ENCODE results near the gene KRTAP19-3.

DNA sequence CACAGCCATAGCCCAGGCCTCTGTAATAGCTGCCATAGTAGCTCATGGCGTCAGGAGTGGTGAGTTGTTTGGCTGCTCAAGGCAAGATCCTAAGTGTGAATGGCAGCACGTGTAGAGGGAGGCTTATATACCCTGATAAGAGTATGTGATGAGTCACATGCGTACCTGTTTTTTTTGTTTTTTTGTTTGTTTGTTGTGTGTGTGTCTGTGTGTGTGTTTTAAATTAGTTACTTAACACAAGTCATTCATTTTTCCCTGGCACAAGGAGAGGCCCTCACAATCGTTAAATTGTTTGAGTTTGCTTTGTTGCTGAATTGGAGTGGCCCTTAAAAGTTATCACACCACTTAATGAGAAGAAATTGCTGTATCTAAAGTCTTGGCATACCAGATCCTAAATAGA lies 5.3 kb upstream of the KRTAP19-3 start, which contains the start of gene KRTAP19-4:
- no peak for TF ChIP-seq EZH2phosphoT487 (IDR thresholded peaks at IDR 0.05; ENCODE audit: borderline replicate concordance, low read depth)
- TF ChIP-seq, protein P1, sequence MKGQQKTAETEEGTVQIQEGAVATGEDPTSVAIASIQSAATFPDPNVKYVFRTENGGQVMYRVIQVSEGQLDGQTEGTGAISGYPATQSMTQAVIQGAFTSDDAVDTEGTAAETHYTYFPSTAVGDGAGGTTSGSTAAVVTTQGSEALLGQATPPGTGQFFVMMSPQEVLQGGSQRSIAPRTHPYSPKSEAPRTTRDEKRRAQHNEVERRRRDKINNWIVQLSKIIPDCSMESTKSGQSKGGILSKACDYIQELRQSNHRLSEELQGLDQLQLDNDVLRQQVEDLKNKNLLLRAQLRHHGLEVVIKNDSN (IDR thresholded peaks at IDR 0.05; ENCODE audit: borderline replicate concordance, low read depth) = no peak
- no peak for TF ChIP-seq TCF12 (IDR thresholded peaks at IDR 0.05)
- TF ChIP-seq TAF1 (IDR thresholded peaks at IDR 0.05; ENCODE audit: borderline replicate concordance, low read depth, low read length) = no peak
- TF ChIP-seq POLR2AphosphoS5 (IDR thresholded peaks at IDR 0.05; ENCODE audit: low read depth, low read length) = no peak
- TF ChIP-seq, protein P2, sequence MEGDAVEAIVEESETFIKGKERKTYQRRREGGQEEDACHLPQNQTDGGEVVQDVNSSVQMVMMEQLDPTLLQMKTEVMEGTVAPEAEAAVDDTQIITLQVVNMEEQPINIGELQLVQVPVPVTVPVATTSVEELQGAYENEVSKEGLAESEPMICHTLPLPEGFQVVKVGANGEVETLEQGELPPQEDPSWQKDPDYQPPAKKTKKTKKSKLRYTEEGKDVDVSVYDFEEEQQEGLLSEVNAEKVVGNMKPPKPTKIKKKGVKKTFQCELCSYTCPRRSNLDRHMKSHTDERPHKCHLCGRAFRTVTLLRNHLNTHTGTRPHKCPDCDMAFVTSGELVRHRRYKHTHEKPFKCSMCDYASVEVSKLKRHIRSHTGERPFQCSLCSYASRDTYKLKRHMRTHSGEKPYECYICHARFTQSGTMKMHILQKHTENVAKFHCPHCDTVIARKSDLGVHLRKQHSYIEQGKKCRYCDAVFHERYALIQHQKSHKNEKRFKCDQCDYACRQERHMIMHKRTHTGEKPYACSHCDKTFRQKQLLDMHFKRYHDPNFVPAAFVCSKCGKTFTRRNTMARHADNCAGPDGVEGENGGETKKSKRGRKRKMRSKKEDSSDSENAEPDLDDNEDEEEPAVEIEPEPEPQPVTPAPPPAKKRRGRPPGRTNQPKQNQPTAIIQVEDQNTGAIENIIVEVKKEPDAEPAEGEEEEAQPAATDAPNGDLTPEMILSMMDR (IDR thresholded peaks at IDR 0.05) = no peak
- TF ChIP-seq, protein P3, sequence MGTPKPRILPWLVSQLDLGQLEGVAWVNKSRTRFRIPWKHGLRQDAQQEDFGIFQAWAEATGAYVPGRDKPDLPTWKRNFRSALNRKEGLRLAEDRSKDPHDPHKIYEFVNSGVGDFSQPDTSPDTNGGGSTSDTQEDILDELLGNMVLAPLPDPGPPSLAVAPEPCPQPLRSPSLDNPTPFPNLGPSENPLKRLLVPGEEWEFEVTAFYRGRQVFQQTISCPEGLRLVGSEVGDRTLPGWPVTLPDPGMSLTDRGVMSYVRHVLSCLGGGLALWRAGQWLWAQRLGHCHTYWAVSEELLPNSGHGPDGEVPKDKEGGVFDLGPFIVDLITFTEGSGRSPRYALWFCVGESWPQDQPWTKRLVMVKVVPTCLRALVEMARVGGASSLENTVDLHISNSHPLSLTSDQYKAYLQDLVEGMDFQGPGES (IDR thresholded peaks at IDR 0.05; ENCODE audit: low read depth, low read length) = no peak
- no peak for TF ChIP-seq JUND (IDR thresholded peaks at IDR 0.05)
- TF ChIP-seq USF2 (IDR thresholded peaks at IDR 0.05; ENCODE audit: borderline replicate concordance, low read depth, low read length) = no peak
- TF ChIP-seq SMC3 (IDR thresholded peaks at IDR 0.05; ENCODE audit: low read depth, low read length) = no peak
- TF ChIP-seq, protein P4, sequence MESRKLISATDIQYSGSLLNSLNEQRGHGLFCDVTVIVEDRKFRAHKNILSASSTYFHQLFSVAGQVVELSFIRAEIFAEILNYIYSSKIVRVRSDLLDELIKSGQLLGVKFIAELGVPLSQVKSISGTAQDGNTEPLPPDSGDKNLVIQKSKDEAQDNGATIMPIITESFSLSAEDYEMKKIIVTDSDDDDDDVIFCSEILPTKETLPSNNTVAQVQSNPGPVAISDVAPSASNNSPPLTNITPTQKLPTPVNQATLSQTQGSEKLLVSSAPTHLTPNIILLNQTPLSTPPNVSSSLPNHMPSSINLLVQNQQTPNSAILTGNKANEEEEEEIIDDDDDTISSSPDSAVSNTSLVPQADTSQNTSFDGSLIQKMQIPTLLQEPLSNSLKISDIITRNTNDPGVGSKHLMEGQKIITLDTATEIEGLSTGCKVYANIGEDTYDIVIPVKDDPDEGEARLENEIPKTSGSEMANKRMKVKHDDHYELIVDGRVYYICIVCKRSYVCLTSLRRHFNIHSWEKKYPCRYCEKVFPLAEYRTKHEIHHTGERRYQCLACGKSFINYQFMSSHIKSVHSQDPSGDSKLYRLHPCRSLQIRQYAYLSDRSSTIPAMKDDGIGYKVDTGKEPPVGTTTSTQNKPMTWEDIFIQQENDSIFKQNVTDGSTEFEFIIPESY (IDR thresholded peaks at IDR 0.05; ENCODE audit: borderline replicate concordance, low read depth) = no peak
- no peak for TF ChIP-seq SIN3A (IDR thresholded peaks at IDR 0.05; ENCODE audit: borderline replicate concordance, low read depth, low read length)
